Ovary (tissue), 3 donors: ENCODE results near the gene OR6N2.

Experiments used
- CTCF ChIP-seq, 3 donors: fragments of 450-650 bp in 2 of 3; fragments of 200-600 bp in 1 of 3; IDR thresholded peaks; one replicate each; pipeline versions ENCODE4 v1.5.1 to v1.8.0; 2016 to 2022; ENCODE audit warnings: antibody characterized with exemption in 3 of 3, mild to moderate bottlenecking in 1 of 3
- EP300 ChIP-seq: sonication (generic); formaldehyde crosslinking; IDR thresholded peaks from one replicate; pipeline ENCODE4 v1.6.1; 2017; ENCODE audit warnings: antibody characterized with exemption
- POLR2A ChIP-seq: fragments of 450-650 bp; IDR thresholded peaks from one replicate; pipeline ENCODE4 v1.6.1; 2017; ENCODE audit warnings: antibody characterized with exemption, mild to moderate bottlenecking, moderate library complexity
- donor health status: DM: no; HTN: no; CAD: no.

DNA sequence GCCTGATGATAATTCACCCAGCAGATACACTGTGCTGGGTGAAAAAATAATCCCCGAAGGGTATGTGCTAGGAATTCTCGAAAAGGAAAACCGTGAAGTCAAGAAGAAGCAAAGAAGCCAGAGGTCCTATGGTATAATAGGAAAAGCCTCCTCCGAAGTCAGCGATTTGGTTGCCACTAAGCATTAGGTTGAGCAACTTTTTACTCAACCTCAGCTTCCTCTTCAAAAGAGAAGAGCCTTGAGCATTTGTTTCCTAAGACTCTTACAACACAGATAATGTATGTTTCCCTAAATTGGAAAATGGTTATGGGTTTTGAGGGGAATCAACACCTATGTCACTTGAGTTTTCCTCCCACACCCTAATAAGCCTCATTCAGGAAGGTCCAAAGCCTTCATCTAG lies 28.9 kb upstream of the OR6N2 start:
- TF ChIP-seq CTCF (IDR thresholded peaks at IDR 0.05) (no peak), EP300 (no peak), POLR2A (no peak)
